Testis (tissue), 3 donors: Measurements from ENCODE around the gene TMIGD3. TPM values are rescaled to one million over a fixed set of nuclear protein-coding genes. Genes with fewer than 3 reads are reported as not detected.

Experiments used
- DNase-seq: peaks from one replicate; pipeline ENCODE4 v3.0.0-alpha.2; 2019
- H3K27ac ChIP-seq, 2 donors: fragments of 200-600 bp; sonication (generic); one replicate each; pipeline ENCODE4 v1.5.1; 2019
- H3K27me3 ChIP-seq: fragments of 200-600 bp; sonication (generic); one replicate; pipeline ENCODE4 v1.5.1; 2019
- H3K36me3 ChIP-seq: fragments of 200-600 bp; sonication (generic); one replicate; pipeline ENCODE4 v1.5.1; 2017; ENCODE audit warnings: low read depth; ENCODE audit errors: missing control alignments
- H3K4me1 ChIP-seq: fragments of 200-600 bp; sonication (generic); one replicate; pipeline ENCODE4 v1.5.1; 2019
- H3K4me3 ChIP-seq, 2 donors: fragments of 200-600 bp; sonication (generic); one replicate each; pipeline ENCODE4 v1.5.1; 2017 to 2019
- H3K9me3 ChIP-seq: fragments of 200-600 bp; sonication (generic); one replicate; pipeline ENCODE4 v1.5.1; 2017
- CTCF ChIP-seq, 3 experiments: fragments of 450-650 bp in 2 of 3; fragments of 200-600 bp in 1 of 3; sonication (generic) in 1 of 3; IDR thresholded peaks; one replicate each; pipeline ENCODE4 v1.5.1; 2016 to 2019; ENCODE audit warnings: antibody characterized with exemption in 3 of 3, mild to moderate bottlenecking in 2 of 3, moderate library complexity in 1 of 3
- POLR2A ChIP-seq: fragments of 450-650 bp; IDR thresholded peaks from one replicate; pipeline ENCODE4 v1.6.1; 2017; ENCODE audit warnings: antibody characterized with exemption, mild to moderate bottlenecking, moderate library complexity
- WGBS, 2 donors: methylation state at CpG; one replicate each; pipeline ENCODE4 v1.1.5; 2018; 5-methylcytosine and 5-hydroxymethylcytosine counted together
- intact Hi-C: fragments of 100-400 bp; cut with DNase I; formaldehyde crosslinking; loops from one replicate; pipeline ENCODE4 v1.15.1; 2023; ENCODE audit warnings: low total_unique reads
- polyA plus RNA-seq: library from polyadenylated mRNA; stranded (reverse); fragments of 350-450 nt; fragmentation: Illumina TruSeq; extraction: RNeasy Lipid Tissue Mini Kit (QIAGEN cat#74804); gene quantifications from one replicate; pipeline ENCODE4 v1.2.3, GENCODE V29; 2014; ENCODE audit warnings: low read depth, low replicate concordance; ENCODE audit not compliant: insufficient read depth
- total RNA-seq, 2 donors: library from RNA; depleted of rRNA; stranded (reverse); fragments of >200 nt; gene quantifications; one replicate each; pipeline ENCODE4 v1.2.3, GENCODE V29; 2016

The TMIGD3 gene
- total and polyA plus RNA-seq, 3 donors from 2014 or later, result 27.6 to 148 (median 63.6) TPM

- no peak overlapping the region for H3K27ac ChIP-seq
- no peak for DNase-seq
- H3K27me3 ChIP-seq, result no peaks in the 10 kb centered on the region
- no peaks in the 10 kb centered on the region for H3K9me3 ChIP-seq
- intact Hi-C loops, result no loop called here
- H3K36me3 ChIP-seq, result no peaks in the 10 kb centered on the region
- H3K4me3 ChIP-seq, result no peak overlapping the region
- TF ChIP-seq CTCF (IDR thresholded peaks at IDR 0.05), result no peak
- TF ChIP-seq POLR2A, result no peak
- 57 to 58% methylated on average over 14 of the region's 14 CpGs for WGBS, 2 donors
- peaks cover 6% of the 10 kb centered on the region for H3K4me1 ChIP-seq
These were observed 32.1 kb upstream of the TMIGD3 start for GRCh38 chr1:111535256-111536191.

- 88 to 90% methylated on average over 3 of the region's 3 CpGs for WGBS, 2 donors
- H3K27me3 ChIP-seq, result no peaks in the 10 kb centered on the region
- TF ChIP-seq POLR2A, result no peak
- TF ChIP-seq CTCF (IDR thresholded peaks at IDR 0.05), result no peak
These were observed 16.6 kb upstream of the TMIGD3 start for GRCh38 chr1:111520053-111520452.

DNA sequence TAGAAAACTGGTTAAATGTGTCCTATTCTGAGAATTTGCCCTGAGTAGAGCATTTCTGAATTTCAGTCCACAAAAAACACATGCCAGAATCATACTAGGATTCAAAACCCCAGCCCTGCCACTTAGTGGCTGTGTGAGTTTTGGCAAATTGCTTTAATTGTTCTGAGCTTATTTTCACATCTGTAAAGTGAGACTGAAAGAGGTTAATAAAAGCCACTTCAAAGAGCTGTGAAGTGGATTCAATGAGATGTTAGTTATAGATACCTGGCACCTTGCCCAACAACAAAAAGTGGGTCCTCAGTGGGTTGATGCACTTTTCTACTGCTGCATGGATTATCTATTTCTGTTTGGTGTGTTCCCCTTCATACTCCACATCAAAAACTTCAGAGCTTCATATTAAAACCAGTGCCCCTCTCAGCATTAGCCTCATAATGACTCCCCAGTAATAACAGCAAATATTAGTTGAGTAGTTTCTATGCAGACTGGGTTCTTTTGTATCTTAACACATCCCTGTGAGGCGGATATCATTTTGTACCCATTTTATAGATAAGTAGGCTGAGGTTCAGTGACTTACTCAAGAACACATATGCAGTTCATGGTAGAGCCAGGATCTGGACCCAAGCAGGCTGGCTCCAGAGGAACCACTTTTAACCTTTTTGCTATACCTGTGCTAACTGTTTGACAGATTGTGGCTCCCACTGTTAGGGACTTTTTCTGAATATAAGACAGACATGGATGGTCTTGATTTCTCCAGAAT, 14.2 kb upstream of the TMIGD3 start:
- no peaks in the 10 kb centered on the region for H3K9me3 ChIP-seq
- intact Hi-C loops, result no loop called here
- 84 to 85% methylated on average over 1 of the region's 1 CpG for WGBS, 2 donors
- H3K27me3 ChIP-seq, result no peaks in the 10 kb centered on the region
- H3K4me1 ChIP-seq, result peaks cover 17% of the 10 kb centered on the region
- H3K27ac ChIP-seq, result no peak overlapping the region
- no peak for DNase-seq
- no peak overlapping the region for H3K4me3 ChIP-seq
- TF ChIP-seq CTCF (IDR thresholded peaks at IDR 0.05) (no peak), POLR2A (no peak)
- H3K36me3 ChIP-seq, result no peaks in the 10 kb centered on the region

More at GRCh38 chr1:111520053-111520452, 16.6 kb upstream of the TMIGD3 start:
- H3K36me3 ChIP-seq, result no peaks in the 10 kb centered on the region
- DNase-seq, result no peak
- no peak overlapping the region for H3K27ac ChIP-seq
- H3K9me3 ChIP-seq, result no peaks in the 10 kb centered on the region
- H3K4me3 ChIP-seq, result no peak overlapping the region
- intact Hi-C loops, result no loop called here
- peaks cover 17% of the 10 kb centered on the region for H3K4me1 ChIP-seq

DNA sequence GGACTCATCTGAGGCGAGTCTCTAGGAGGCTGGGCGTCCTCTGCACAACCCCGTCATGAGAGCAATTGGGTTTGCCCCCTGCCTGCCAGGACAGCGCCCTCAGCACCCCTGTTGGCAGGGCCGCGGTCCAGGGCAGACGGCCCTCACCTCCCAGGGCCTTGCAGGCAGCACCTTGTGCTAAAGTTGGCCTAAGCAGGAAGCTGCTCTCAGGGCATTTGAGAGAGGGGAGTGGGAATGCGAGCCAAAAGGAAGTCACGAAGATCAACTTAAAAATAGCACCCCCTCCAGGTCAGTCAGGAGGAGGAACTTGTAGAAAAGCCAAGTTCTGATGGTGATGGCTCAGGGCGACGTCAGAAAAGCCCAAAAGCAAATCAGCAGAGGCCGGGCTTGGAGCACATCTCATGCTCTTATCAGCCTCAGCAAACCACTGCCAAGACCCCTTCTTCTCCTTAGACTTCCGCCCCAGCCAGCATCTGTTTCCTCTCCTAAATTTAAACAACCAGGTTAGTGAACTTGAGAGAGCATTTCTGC, 12.6 kb upstream of the TMIGD3 start:
- Histone ChIP-seq H3K27ac (peak overlapping the region; percentile 26 to 77), H3K27me3 (no peaks in the 10 kb centered on the region), H3K4me3 (peak overlapping the region; percentile 32 to 47), H3K36me3 (no peaks in the 10 kb centered on the region), H3K4me1 (peaks cover 17% of the 10 kb centered on the region), H3K9me3 (no peaks in the 10 kb centered on the region)
- peak; percentile 55 for DNase-seq
- 5 to 10% methylated on average over 11 to 13 of the region's 13 CpGs for WGBS, 2 donors
- intact Hi-C loops, result no loop called here
- TF ChIP-seq CTCF (IDR thresholded peaks at IDR 0.05) (peak in 2 of 3 experiments; percentile 20 to 23), POLR2A (no peak)
